ENCODE results near the gene CELF4. TPM values are rescaled to one million over a fixed set of nuclear protein-coding genes. Genes with fewer than 3 reads are reported as not detected.

CELF4 gene
- total and polyA plus RNA-seq, 2 of the 4 experiments (the other 2 are of a cell fraction) = not detected

- Histone ChIP-seq H3K27ac (ENCODE audit: insufficient read depth, low read length) (no peak overlapping the region), H2AK9ac (replicated peaks; ENCODE audit: low read depth, low read length, poor library complexity) (no peak overlapping the region), H4K91ac (ENCODE audit: insufficient read depth, low read depth, low read length) (no peak overlapping the region), H3K23ac (ENCODE audit: low read depth, low read length) (no peak overlapping the region), H3K56ac (ENCODE audit: extremely low read depth, insufficient read depth, low read length) (no peak overlapping the region), H3K9ac (ENCODE audit: low read depth, low read length) (no peak overlapping the region), H3K27me3 (ENCODE audit: control insufficient read depth, insufficient read depth, low read length) (peaks cover 30% of the 10 kb centered on the region), H2BK20ac (ENCODE audit: low read depth, low read length) (no peak overlapping the region), H4K5ac (ENCODE audit: low read depth, low read length) (no peak overlapping the region), H3K4me2 (ENCODE audit: low read depth, low read length) (no peak overlapping the region), H2BK120ac (ENCODE audit: low read depth, low read length) (no peak overlapping the region), H2AK5ac (ENCODE audit: low read depth, low read length) (no peak overlapping the region), H2AFZ (replicated peaks; ENCODE audit: low read length, poor library complexity) (peak overlapping the region; percentile 11), H3K18ac (ENCODE audit: low read depth, low read length) (no peak overlapping the region), H3K14ac (replicated peaks; ENCODE audit: low read depth, low read length) (no peak overlapping the region), H4K20me1 (ENCODE audit: insufficient read depth, low read length) (no peaks in the 10 kb centered on the region), H3K9me1 (ENCODE audit: insufficient read depth, low read length) (no peaks in the 10 kb centered on the region), H3K36me3 (ENCODE audit: control insufficient read depth, insufficient read depth, low read length) (no peaks in the 10 kb centered on the region), H2BK15ac (ENCODE audit: low read depth, low read length) (no peak overlapping the region), H2BK5ac (ENCODE audit: low read depth, low read length, poor library complexity, severe bottlenecking) (no peak overlapping the region), H3K4me3 (ENCODE audit: insufficient read depth, low read depth, low read length) (no peak overlapping the region), H3K9me3 (ENCODE audit: control insufficient read depth, insufficient read depth, low read length) (no peaks in the 10 kb centered on the region), H4K8ac (ENCODE audit: low read depth in 2 of 2, low read length in 2 of 2) (no peak overlapping the region), H3K4ac (ENCODE audit: low read depth, low read length) (no peak overlapping the region), H3K4me1 (ENCODE audit: control insufficient read depth, insufficient read depth, low read length) (no peaks in the 10 kb centered on the region), H3K79me1 (ENCODE audit: low read depth in 1 of 2, low read length in 2 of 2) (no peaks in the 10 kb centered on the region)
- dilution Hi-C loops (cut with HindIII; ENCODE audit: low sequenced_read_pairs, unreplicated experiment) = no loop called here
- DNase-seq (no peak), ATAC-seq (ENCODE audit: low read depth) (no peak)
- BruUV-seq (replicated peaks) = no TSS peak
- POLR2A ChIA-PET (ENCODE audit: unreplicated experiment) = no interaction called here
- intact Hi-C loops (cut with micrococcal nuclease) = no loop called here
- in situ Hi-C loops (cut with MboI; ENCODE audit: low sequenced_read_pairs) = no loop called here
- TF ChIP-seq MAZ (IDR thresholded peaks at IDR 0.05; ENCODE audit: borderline replicate concordance, low read depth, low read length) (no peak), CHD1 (IDR thresholded peaks at IDR 0.05; ENCODE audit: low read depth, low read length) (no peak), RFX5 (IDR thresholded peaks at IDR 0.05; ENCODE audit: low read depth, low read length) (no peak), NFE2L2 (IDR thresholded peaks at IDR 0.05; ENCODE audit: low read depth, low read length) (no peak), ELK1 (IDR thresholded peaks at IDR 0.05; ENCODE audit: borderline replicate concordance, low read depth, low read length) (no peak), CTCF (conservative IDR thresholded peaks at IDR 0.05; ENCODE audit: low read depth, low read length) (no peak), MAFK (IDR thresholded peaks at IDR 0.05; ENCODE audit: low read depth, low read length) (no peak), SMC3 (IDR thresholded peaks at IDR 0.05; ENCODE audit: low read depth, low read length) (no peak), RAD21 (IDR thresholded peaks at IDR 0.05; ENCODE audit: low read length) (no peak), RCOR1 (IDR thresholded peaks at IDR 0.05; ENCODE audit: insufficient replicate concordance, low read length) (no peak), CEBPB (IDR thresholded peaks at IDR 0.05; ENCODE audit: low read depth, low read length) (no peak), FOS (IDR thresholded peaks at IDR 0.05; ENCODE audit: low read depth, low read length) (no peak), MXI1 (IDR thresholded peaks at IDR 0.05; ENCODE audit: borderline replicate concordance, low read depth, low read length) (no peak), POLR2A (IDR thresholded peaks at IDR 0.05; ENCODE audit: low read depth, low read length) (no peak), USF2 (IDR thresholded peaks at IDR 0.05; ENCODE audit: low read depth, low read length) (no peak), BHLHE40 (IDR thresholded peaks at IDR 0.05; ENCODE audit: low read depth, low read length) (no peak)
- WGBS, 2 experiments (ENCODE audit: extremely low coverage in 2 of 2, insufficient read length in 1 of 2) = 49% methylated on average over 5 of the region's 10 CpGs; no CpG with 5 or more reads in 1 of the 2 experiments
- CTCF ChIA-PET = no interaction called here
Measured at GRCh38 chr18:37276111-37276890, 289.3 kb downstream of the CELF4 start.
